HCT116 (cell line): ENCODE data around the gene KMT2D. TPM values are rescaled to one million over a fixed set of nuclear protein-coding genes. Genes with fewer than 3 reads are reported as not detected.

Experiments
- ATAC-seq: fragments of 200-7000 bp; cut with Tn5 transposase; 2 replicates; pipeline ENCODE4 v1.9.1; 2020; ENCODE audit warnings: mild to moderate bottlenecking, moderate library complexity
- BruUV-seq: library from RNA; stranded (reverse); fragments of 400-500 nt; replicated peaks from 2 replicates; lab custom pipeline; 2021; lab: Mats Ljungman, UMichigan
- CTCF ChIA-PET: fragments of 300-600 bp; sonication (Branson Sonifier 250); formaldehyde crosslinking; loops from one replicate; lab custom pipeline; 2021; ENCODE audit warnings: antibody characterized with exemption; lab: Charles Lee
- POLR2A ChIA-PET: fragments of 300-600, 350-600 bp; sonication (Branson Sonifier 250); formaldehyde crosslinking; loops from one replicate; lab custom pipeline; 2021; ENCODE audit warnings: antibody characterized with exemption; lab: Charles Lee
- RAD21 ChIA-PET, 2 experiments: fragments of 300-600 bp; sonication (Branson Sonifier 250); formaldehyde crosslinking; loops; one replicate each; lab custom pipeline; 2023; ENCODE audit warnings: low total read pairs in 2 of 2; ENCODE audit not compliant: uncharacterized antibody in 2 of 2, unreplicated experiment in 2 of 2, low non-redundant PET in 1 of 2; lab: Charles Lee
- DNase-seq: peaks from one replicate; pipeline ENCODE4 v3.0.0-alpha.2; 2010; ENCODE audit warnings: low read depth, low spot score
- H2AFZ ChIP-seq: fragments of 200-600 bp; shearing (Covaris generic), sonication (generic); 2 replicates; pipeline ENCODE4 v1.6.1; 2017; ENCODE audit warnings: low read depth, mixed run types, mixed read lengths, antibody characterized with exemption, low read length; ENCODE audit not compliant: poor library complexity, severe bottlenecking
- H3K27ac ChIP-seq: 2 replicates; pipeline ENCODE4 v1.5.1; 2012; ENCODE audit warnings: low read depth, low read length
- H3K27me3 ChIP-seq: fragments of 200-600 bp; sonication (generic); 2 replicates; pipeline ENCODE4 v1.6.1; 2016; ENCODE audit warnings: mixed run types, low read length, mixed read lengths; ENCODE audit not compliant: insufficient read depth
- H3K36me3 ChIP-seq, 2 experiments: fragments of 200-500 bp in 1 of 2; fragments of 200-600 bp in 1 of 2; sonication (Bioruptor generic) in 1 of 2; sonication (generic) in 1 of 2; 2 replicates each; pipeline versions ENCODE4 v1.5.1 to v1.6.1; 2014 to 2016; ENCODE audit warnings: low read length in 2 of 2, inconsistent platforms in 1 of 2, mixed read lengths in 1 of 2, mixed run types in 1 of 2; ENCODE audit not compliant: insufficient read depth in 2 of 2, control insufficient read depth in 1 of 2
- H3K4me1 ChIP-seq, 2 experiments: fragments of 200-600 bp in 1 of 2; sonication (generic) in 1 of 2; 2 replicates each; pipeline versions ENCODE4 v1.5.1 to v1.6.1; 2012 to 2017; ENCODE audit warnings: low read length in 2 of 2, inconsistent platforms in 1 of 2, mild to moderate bottlenecking in 1 of 2, mixed read lengths in 1 of 2, mixed run types in 1 of 2, moderate library complexity in 1 of 2; ENCODE audit not compliant: insufficient read depth in 2 of 2, control insufficient read depth in 1 of 2
- H3K4me2 ChIP-seq: fragments of 200-600 bp; sonication (generic); 2 replicates; pipeline ENCODE4 v1.6.1; 2017; ENCODE audit warnings: mixed run types, low read length, mixed read lengths
- H3K4me3 ChIP-seq, 2 experiments: fragments of 200-600 bp in 1 of 2; sonication (generic) in 1 of 2; replicated peaks in 1 of 2; 2 replicates each; pipeline ENCODE4 v1.5.1; 2011 to 2016; ENCODE audit warnings: low read length in 2 of 2, control low read depth in 1 of 2, low read depth in 1 of 2, mild to moderate bottlenecking in 1 of 2, mixed read lengths in 1 of 2, mixed run types in 1 of 2
- H3K79me2 ChIP-seq: fragments of 200-600 bp; sonication (generic); 2 replicates; pipeline ENCODE4 v1.6.1; 2017; ENCODE audit warnings: mild to moderate bottlenecking, mixed run types, low read length, moderate library complexity, mixed read lengths; ENCODE audit not compliant: insufficient read depth
- H3K9ac ChIP-seq: fragments of 200-600 bp; sonication (generic); 2 replicates; pipeline ENCODE4 v1.6.1; 2016; ENCODE audit warnings: low read length, mixed read lengths
- H3K9me2 ChIP-seq: fragments of 200-600 bp; sonication (generic), shearing (Covaris generic); 2 replicates; pipeline ENCODE4 v1.6.1; 2017; ENCODE audit warnings: mixed run types, mild to moderate bottlenecking, moderate library complexity; ENCODE audit not compliant: insufficient read depth
- H3K9me3 ChIP-seq, 2 experiments: fragments of 200-500 bp in 1 of 2; fragments of 200-600 bp in 1 of 2; sonication (Bioruptor generic) in 1 of 2; sonication (generic) in 1 of 2; 2 replicates each; pipeline ENCODE4 v1.6.1; 2014 to 2017; ENCODE audit warnings: low read length in 2 of 2, mixed read lengths in 2 of 2, inconsistent platforms in 1 of 2, low read depth in 1 of 2, mild to moderate bottlenecking in 1 of 2, mixed run types in 1 of 2, moderate library complexity in 1 of 2; ENCODE audit not compliant: control insufficient read depth in 1 of 2, insufficient read depth in 1 of 2
- H4K20me1 ChIP-seq: fragments of 200-600 bp; sonication (generic), shearing (Covaris generic); 2 replicates; pipeline ENCODE4 v1.6.1; 2017; ENCODE audit warnings: mixed run types, mild to moderate bottlenecking, moderate library complexity; ENCODE audit not compliant: insufficient read depth
- CBX3 ChIP-seq: IDR thresholded peaks from 2 replicates; pipeline ENCODE4 v1.6.1; 2012; ENCODE audit warnings: low read depth
- EGR1 ChIP-seq: IDR thresholded peaks from 2 replicates; pipeline ENCODE4 v1.6.1; 2012; ENCODE audit warnings: low read depth
- EZH2 ChIP-seq: fragments of 200-600 bp; sonication (generic); IDR thresholded peaks from 2 replicates; pipeline ENCODE4 v1.6.1; 2017; ENCODE audit warnings: antibody characterized with exemption, mixed run types
- FOSL1 ChIP-seq: IDR thresholded peaks from 2 replicates; pipeline ENCODE4 v1.6.1; 2012; ENCODE audit warnings: low read depth
- JUND ChIP-seq: IDR thresholded peaks from 2 replicates; pipeline ENCODE4 v1.6.1; 2012
- POLR2AphosphoS5 ChIP-seq: IDR thresholded peaks from 2 replicates; pipeline ENCODE4 v1.6.1; 2011; ENCODE audit warnings: mild to moderate bottlenecking, low read depth, low read length, moderate library complexity
- YY1 ChIP-seq: IDR thresholded peaks from 2 replicates; pipeline ENCODE4 v1.6.1; 2011; ENCODE audit warnings: low read length, low read depth, moderate library complexity, mild to moderate bottlenecking; ENCODE audit not compliant: insufficient replicate concordance; ENCODE audit errors: extremely low read depth
- ZNF274 ChIP-seq: fragments of 200-500 bp; sonication (Bioruptor generic); IDR thresholded peaks from 2 replicates; pipeline ENCODE4 v1.6.1; 2014; ENCODE audit warnings: mild to moderate bottlenecking, low read depth, low read length, inconsistent platforms
- intact Hi-C: fragments of 100-400 bp; cut with micrococcal nuclease; formaldehyde crosslinking; loops from 2 replicates; pipeline ENCODE4 v1.10.0; 2022
- total RNA-seq: library from RNA; stranded (reverse); gene quantifications from one replicate; pipeline ENCODE4 v1.2.1, GENCODE V29; 2021; ENCODE audit not compliant: unreplicated experiment
- TF ChIP-seq, protein P1 (sequence below): IDR thresholded peaks from 2 replicates; pipeline ENCODE4 v1.6.1; 2012
- TF ChIP-seq, protein P2 (sequence below): IDR thresholded peaks from 2 replicates; pipeline ENCODE4 v1.6.1; 2011; ENCODE audit warnings: mild to moderate bottlenecking, low read length, moderate library complexity; ENCODE audit not compliant: insufficient replicate concordance; ENCODE audit errors: extremely low read depth
- TF ChIP-seq, protein P3 (sequence below): IDR thresholded peaks from 2 replicates; pipeline ENCODE4 v1.6.1; 2012

KMT2D gene
- total RNA-seq, 1 experiment from 2014 or later: 71.3 TPM

DNA sequence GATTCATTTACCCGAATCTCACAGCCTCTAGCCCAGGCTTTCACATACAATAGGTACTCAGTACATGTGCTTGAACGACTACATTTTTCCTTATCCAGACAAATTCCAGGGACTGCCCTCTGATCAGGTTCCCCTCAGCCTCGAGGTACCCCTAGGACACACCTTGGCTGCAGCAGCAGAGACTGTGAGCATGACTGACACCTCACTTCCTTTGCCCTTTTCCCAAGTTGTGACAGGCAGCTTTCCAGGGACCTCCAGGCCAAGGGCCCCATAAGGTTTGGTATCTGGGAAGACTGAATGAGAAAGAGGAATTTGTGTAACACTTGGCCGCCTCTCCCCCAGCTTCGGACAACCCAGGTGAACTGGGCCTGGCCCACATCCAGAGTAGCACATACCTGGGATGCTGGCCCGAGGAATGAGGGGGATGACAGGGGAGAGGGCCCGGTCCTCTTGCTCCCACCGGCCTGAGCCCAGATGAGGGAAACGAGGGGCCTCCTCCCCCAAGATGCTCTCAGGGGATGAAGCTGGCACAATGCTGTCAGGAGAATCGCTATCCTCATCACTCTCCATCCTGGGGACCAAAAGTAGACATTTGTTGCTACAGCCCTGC lies 31.8 kb downstream of the KMT2D start:
- Histone ChIP-seq H4K20me1 (no peaks in the 10 kb centered on the region), H3K27me3 (no peaks in the 10 kb centered on the region), H3K27ac (no peak overlapping the region), H3K9me2 (no peaks in the 10 kb centered on the region), H2AFZ (no peak overlapping the region), H3K36me3 (peaks cover 40 to 66% of the 10 kb centered on the region in 2 experiments), H3K9ac (no peak overlapping the region), H3K79me2 (peaks cover 14% of the 10 kb centered on the region; the same call in 1 of the 2 replicates), H3K9me3 (no peaks in the 10 kb centered on the region), H3K4me1 (no peaks in the 10 kb centered on the region), H3K4me2 (no peak overlapping the region), H3K4me3 (no peak overlapping the region)
- BruUV-seq: no TSS peak
- CTCF ChIA-PET: interaction anchor here (2.5 kb wide), 1 partner anchor 15 kb away, joined by 7 read pairs; no protein-coding TSS in a partner anchor
- RAD21 ChIA-PET: no interaction called here
- DNase-seq (no peak), ATAC-seq (no peak)
- POLR2A ChIA-PET: no interaction called here
- TF ChIP-seq, protein P1, sequence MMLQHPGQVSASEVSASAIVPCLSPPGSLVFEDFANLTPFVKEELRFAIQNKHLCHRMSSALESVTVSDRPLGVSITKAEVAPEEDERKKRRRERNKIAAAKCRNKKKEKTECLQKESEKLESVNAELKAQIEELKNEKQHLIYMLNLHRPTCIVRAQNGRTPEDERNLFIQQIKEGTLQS: no peak
- TF ChIP-seq YY1 (no peak), FOSL1 (no peak), EZH2 (no peak), CBX3 (no peak), POLR2AphosphoS5 (no peak), ZNF274 (no peak), EGR1 (no peak), JUND (no peak)
- TF ChIP-seq, protein P2, sequence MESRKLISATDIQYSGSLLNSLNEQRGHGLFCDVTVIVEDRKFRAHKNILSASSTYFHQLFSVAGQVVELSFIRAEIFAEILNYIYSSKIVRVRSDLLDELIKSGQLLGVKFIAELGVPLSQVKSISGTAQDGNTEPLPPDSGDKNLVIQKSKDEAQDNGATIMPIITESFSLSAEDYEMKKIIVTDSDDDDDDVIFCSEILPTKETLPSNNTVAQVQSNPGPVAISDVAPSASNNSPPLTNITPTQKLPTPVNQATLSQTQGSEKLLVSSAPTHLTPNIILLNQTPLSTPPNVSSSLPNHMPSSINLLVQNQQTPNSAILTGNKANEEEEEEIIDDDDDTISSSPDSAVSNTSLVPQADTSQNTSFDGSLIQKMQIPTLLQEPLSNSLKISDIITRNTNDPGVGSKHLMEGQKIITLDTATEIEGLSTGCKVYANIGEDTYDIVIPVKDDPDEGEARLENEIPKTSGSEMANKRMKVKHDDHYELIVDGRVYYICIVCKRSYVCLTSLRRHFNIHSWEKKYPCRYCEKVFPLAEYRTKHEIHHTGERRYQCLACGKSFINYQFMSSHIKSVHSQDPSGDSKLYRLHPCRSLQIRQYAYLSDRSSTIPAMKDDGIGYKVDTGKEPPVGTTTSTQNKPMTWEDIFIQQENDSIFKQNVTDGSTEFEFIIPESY: no peak
- TF ChIP-seq, protein P3, sequence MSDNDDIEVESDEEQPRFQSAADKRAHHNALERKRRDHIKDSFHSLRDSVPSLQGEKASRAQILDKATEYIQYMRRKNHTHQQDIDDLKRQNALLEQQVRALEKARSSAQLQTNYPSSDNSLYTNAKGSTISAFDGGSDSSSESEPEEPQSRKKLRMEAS: no peak
- intact Hi-C loops: no loop called here
